GM21360 (cell line): Measurements from ENCODE around the gene SGSM1.

ENCODE experiments used
- ATAC-seq: cut with Tn5 transposase; IDR thresholded peaks from one replicate; pipeline ENCODE4 v1.9.1; 2021; ENCODE audit warnings: mild to moderate bottlenecking, moderate library complexity; ENCODE audit not compliant: unreplicated experiment

Gene SGSM1

DNA sequence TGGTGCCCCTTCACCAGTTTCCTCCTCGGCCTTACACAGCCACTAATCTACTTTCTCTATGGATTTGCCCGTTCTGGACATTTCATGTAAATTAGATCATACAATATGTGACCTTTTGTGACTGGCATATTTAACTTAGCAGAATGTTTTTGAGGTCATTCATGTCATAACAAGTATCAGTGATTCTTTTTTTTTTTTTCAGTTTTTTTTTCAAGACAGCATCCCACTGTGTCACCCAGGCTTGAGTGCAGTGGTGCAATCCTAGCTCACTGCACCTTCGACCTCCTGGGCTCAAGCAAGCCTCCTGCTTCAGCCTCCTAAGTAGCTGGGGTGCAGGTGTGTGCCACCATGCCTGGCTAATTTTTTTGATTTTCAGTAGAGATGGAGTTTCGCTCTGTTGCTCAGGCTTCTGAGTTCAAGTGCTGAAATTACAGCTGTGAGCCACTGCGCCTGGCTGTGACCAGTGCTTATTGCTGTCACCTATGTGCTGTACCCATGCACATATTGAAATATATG lies 169.2 kb downstream of the SGSM1 start:
- ATAC-seq, result no peak

DNA sequence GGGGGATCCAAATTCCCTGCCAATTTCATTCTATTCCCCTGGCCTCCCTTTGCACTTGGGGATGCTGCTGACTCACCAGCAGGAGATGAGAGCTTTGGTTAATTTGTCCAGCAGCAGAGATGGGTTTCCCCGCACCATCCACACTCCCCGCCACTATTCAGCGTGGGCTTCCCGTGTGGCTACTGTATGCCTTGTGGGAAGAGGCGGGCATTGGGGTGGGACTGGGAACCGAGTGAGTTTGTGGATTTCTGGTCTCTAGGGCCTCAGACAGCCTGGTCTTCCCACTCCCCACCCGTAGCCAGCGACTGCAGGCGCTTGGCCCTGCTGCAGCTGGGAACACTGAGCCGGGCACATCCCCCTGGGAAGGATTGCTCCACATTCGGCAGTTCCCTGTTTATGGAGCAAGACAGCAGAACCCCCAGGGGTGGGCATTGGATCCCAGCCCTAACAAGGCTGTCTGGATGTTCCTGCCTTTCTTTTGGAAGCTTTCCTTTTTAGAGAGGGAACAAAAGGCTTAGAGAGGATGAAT lies 169.9 kb downstream of the SGSM1 start:
- ATAC-seq, result no peak

DNA sequence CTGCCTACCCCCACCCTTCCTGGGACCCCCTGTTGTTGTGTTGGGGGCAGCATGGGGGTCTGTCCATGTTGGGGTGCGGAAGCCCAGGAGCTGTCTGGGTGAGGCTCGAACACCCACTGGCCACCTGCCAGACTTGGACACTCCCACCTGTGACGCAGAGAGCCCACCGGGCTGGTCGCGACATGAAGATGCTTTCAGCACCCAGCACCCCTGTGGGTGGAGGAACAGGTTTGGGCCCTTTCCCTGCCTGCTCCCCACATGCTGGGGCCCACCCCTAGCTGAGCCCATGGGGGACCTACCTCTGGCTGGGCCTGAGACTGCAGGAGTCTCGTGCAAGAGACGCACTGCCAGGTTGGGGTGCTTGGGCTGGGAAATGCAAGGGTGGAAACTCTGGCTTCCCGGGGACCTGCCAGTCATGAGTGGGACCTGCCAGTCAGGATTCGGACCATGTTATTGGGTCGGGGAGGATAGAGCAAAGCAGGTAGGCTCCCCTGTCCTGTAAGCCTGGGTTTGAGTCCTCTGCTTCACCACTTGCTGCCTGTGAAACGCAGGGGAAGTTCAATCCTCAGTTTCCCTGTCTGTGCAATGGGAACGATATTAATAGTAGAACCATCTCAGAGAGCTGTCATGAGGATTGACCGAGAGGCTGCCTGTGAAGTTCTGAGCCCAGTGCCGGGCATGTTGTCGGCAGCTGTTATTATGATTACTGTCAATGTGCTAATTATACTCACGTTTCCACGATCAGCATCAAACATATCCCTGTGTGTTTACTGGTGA lies 170.6 kb downstream of the SGSM1 start:
- no peak for ATAC-seq
